H9 (cell line): ENCODE data around the gene PNPLA8. TPM values are rescaled to one million over a fixed set of nuclear protein-coding genes. Genes with fewer than 3 reads are reported as not detected.

Experiments used
- DNase-seq: peaks from one replicate; pipeline ENCODE4 v3.0.0-alpha.2; 2017
- H2AFZ ChIP-seq: one replicate; pipeline ENCODE4 v1.6.1; 2013; ENCODE audit warnings: mild to moderate bottlenecking, low read length, control low read depth, moderate library complexity
- H2AK5ac ChIP-seq: 2 replicates; pipeline ENCODE4 v1.6.1; 2013; ENCODE audit warnings: low read length, control low read depth, mixed read lengths; ENCODE audit not compliant: insufficient read length
- H2BK120ac ChIP-seq: one replicate; pipeline ENCODE4 v1.6.1; 2013; ENCODE audit warnings: low read depth, mild to moderate bottlenecking, low read length, control low read depth, inconsistent platforms; ENCODE audit not compliant: poor library complexity, severe bottlenecking
- H2BK12ac ChIP-seq: 2 replicates; pipeline ENCODE4 v1.6.1; 2013; ENCODE audit warnings: low read length, control low read depth, mixed read lengths, low read depth; ENCODE audit not compliant: insufficient read length
- H2BK15ac ChIP-seq: 2 replicates; pipeline ENCODE4 v1.6.1; 2013; ENCODE audit warnings: low read depth, low read length, control low read depth
- H2BK20ac ChIP-seq: one replicate; pipeline ENCODE4 v1.6.1; 2013; ENCODE audit warnings: low read depth, mild to moderate bottlenecking, low read length, control low read depth, inconsistent platforms; ENCODE audit not compliant: poor library complexity, severe bottlenecking
- H2BK5ac ChIP-seq: 2 replicates; pipeline ENCODE4 v1.6.1; 2013; ENCODE audit warnings: low read length, control low read depth, mixed read lengths; ENCODE audit not compliant: insufficient read length
- H3K14ac ChIP-seq: 2 replicates; pipeline ENCODE4 v1.6.1; 2013; ENCODE audit warnings: low read length, control low read depth; ENCODE audit not compliant: insufficient read depth
- H3K18ac ChIP-seq: 2 replicates; pipeline ENCODE4 v1.6.1; 2013; ENCODE audit warnings: low read depth, mild to moderate bottlenecking, mixed read lengths, low read length, control low read depth; ENCODE audit not compliant: insufficient read length
- H3K23ac ChIP-seq: 2 replicates; pipeline ENCODE4 v1.6.1; 2013; ENCODE audit warnings: low read length, control low read depth, mixed read lengths, low read depth; ENCODE audit not compliant: insufficient read length
- H3K23me2 ChIP-seq: 2 replicates; pipeline ENCODE4 v1.6.1; 2013; ENCODE audit warnings: low read depth, mild to moderate bottlenecking, mixed read lengths, low read length, control low read depth; ENCODE audit not compliant: insufficient read length, poor library complexity, severe bottlenecking
- H3K27ac ChIP-seq: 2 replicates; pipeline ENCODE4 v1.5.1; 2013; ENCODE audit warnings: low read length, control low read depth, mixed read lengths, low read depth; ENCODE audit not compliant: insufficient read length
- H3K27me3 ChIP-seq: 2 replicates; pipeline ENCODE4 v1.6.1; 2013; ENCODE audit warnings: low read length, control low read depth, inconsistent platforms; ENCODE audit not compliant: insufficient read depth
- H3K4ac ChIP-seq: 2 replicates; pipeline ENCODE4 v1.6.1; 2013; ENCODE audit warnings: low read depth, mild to moderate bottlenecking, control low read depth, inconsistent platforms, low read length, moderate library complexity
- H3K4me1 ChIP-seq: 2 replicates; pipeline ENCODE4 v1.6.1; 2013; ENCODE audit warnings: low read length, control low read depth, inconsistent platforms; ENCODE audit not compliant: insufficient read depth
- H3K4me2 ChIP-seq: 2 replicates; pipeline ENCODE4 v1.6.1; 2013; ENCODE audit warnings: low read length, control low read depth, mixed read lengths; ENCODE audit not compliant: insufficient read length, insufficient read depth
- H3K56ac ChIP-seq: 2 replicates; pipeline ENCODE4 v1.6.1; 2013; ENCODE audit warnings: low read depth, mild to moderate bottlenecking, mixed read lengths, low read length, control low read depth; ENCODE audit not compliant: insufficient read length
- H3K79me1 ChIP-seq: 2 replicates; pipeline ENCODE4 v1.6.1; 2013; ENCODE audit warnings: low read depth, mild to moderate bottlenecking, moderate library complexity, low read length, control low read depth, inconsistent platforms; ENCODE audit not compliant: insufficient read depth, poor library complexity, severe bottlenecking
- H3K79me2 ChIP-seq: 2 replicates; pipeline ENCODE4 v1.6.1; 2013; ENCODE audit warnings: low read length, control low read depth, inconsistent platforms; ENCODE audit not compliant: insufficient read depth
- H3K9ac ChIP-seq: 2 replicates; pipeline ENCODE4 v1.6.1; 2013; ENCODE audit warnings: low read length, control low read depth, mixed read lengths; ENCODE audit not compliant: insufficient read length; ENCODE audit errors: extremely low read depth
- H3K9me3 ChIP-seq: one replicate; pipeline ENCODE4 v1.6.1; 2013; ENCODE audit warnings: low read depth, low read length, inconsistent platforms; ENCODE audit not compliant: control insufficient read depth
- H3T11ph ChIP-seq: one replicate; pipeline ENCODE4 v1.6.1; 2013; ENCODE audit warnings: mild to moderate bottlenecking, low read length, control low read depth, inconsistent platforms
- H4K20me1 ChIP-seq: one replicate; pipeline ENCODE4 v1.6.1; 2013; ENCODE audit not compliant: control insufficient read depth, insufficient read length, insufficient read depth
- H4K5ac ChIP-seq: 2 replicates; pipeline ENCODE4 v1.6.1; 2013; ENCODE audit warnings: low read depth, mild to moderate bottlenecking, mixed read lengths, low read length, control low read depth; ENCODE audit not compliant: insufficient read length
- H4K8ac ChIP-seq: replicated peaks from 2 replicates; pipeline ENCODE4 v1.6.1; 2013; ENCODE audit warnings: low read length, control low read depth, mixed read lengths, low read depth; ENCODE audit not compliant: insufficient read length
- H4K91ac ChIP-seq: 2 replicates; pipeline ENCODE4 v1.6.1; 2013; ENCODE audit warnings: low read depth, mild to moderate bottlenecking, moderate library complexity, mixed read lengths, low read length, control low read depth; ENCODE audit not compliant: insufficient read length
- H3K27ac Mint-ChIP-seq, 3 experiments: 2 replicates in 2 of 3; 3 replicates in 1 of 3; pipeline ENCODE4 v1.8.0; 2020 to 2021; ENCODE audit warnings: mixed read lengths in 3 of 3, mild to moderate bottlenecking in 1 of 3, moderate library complexity in 1 of 3
- H3K27me3 Mint-ChIP-seq: 2 replicates; pipeline ENCODE4 v1.8.0; 2021; ENCODE audit warnings: low read depth, mild to moderate bottlenecking, moderate library complexity, mixed read lengths
- H3K36me3 Mint-ChIP-seq, 3 experiments: 2 replicates in 2 of 3; 3 replicates in 1 of 3; pipeline ENCODE4 v1.8.0; 2020 to 2021; ENCODE audit warnings: low read depth in 3 of 3, mixed read lengths in 3 of 3; ENCODE audit not compliant: insufficient read depth in 1 of 3
- H3K4me1 Mint-ChIP-seq, 2 experiments: 2 replicates each; pipeline ENCODE4 v1.8.0; 2020; ENCODE audit warnings: mixed read lengths in 2 of 2
- H3K4me3 Mint-ChIP-seq, 2 experiments: 2 replicates in 1 of 2; 3 replicates in 1 of 2; pipeline ENCODE4 v1.8.0; 2020 to 2021; ENCODE audit warnings: mild to moderate bottlenecking in 2 of 2, mixed read lengths in 2 of 2, moderate library complexity in 1 of 2
- H3K9me3 Mint-ChIP-seq, 2 experiments: 2 replicates in 1 of 2; 3 replicates in 1 of 2; pipeline ENCODE4 v1.8.0; 2020; ENCODE audit warnings: mild to moderate bottlenecking in 2 of 2, mixed read lengths in 2 of 2, moderate library complexity in 1 of 2
- WGBS: extraction: QIAGEN DNeasy Blood & Tissue Kit; methylation state at CpG from one replicate; pipeline ENCODE4 v1.1.7; 2013; ENCODE audit warnings: missing lambda C conversion rate, low lambda C conversion rate, mixed read lengths; ENCODE audit not compliant: insufficient read length; ENCODE audit errors: extremely low coverage; 5-methylcytosine and 5-hydroxymethylcytosine counted together
- total RNA-seq: library from RNA; stranded (reverse); gene quantifications from 2 replicates; pipeline ENCODE4 v1.2.1, GENCODE V29; 2021
- TF ChIP-seq, protein P1 (sequence below): fragments of 200-600 bp; sonication (generic); conservative IDR thresholded peaks from 3 replicates; pipeline ENCODE4 v1.8.0; 2021; ENCODE audit warnings: antibody characterized with exemption, mild to moderate bottlenecking

PNPLA8 gene
- total RNA-seq, 1 experiment from 2014 or later = 11.7 TPM

DNA sequence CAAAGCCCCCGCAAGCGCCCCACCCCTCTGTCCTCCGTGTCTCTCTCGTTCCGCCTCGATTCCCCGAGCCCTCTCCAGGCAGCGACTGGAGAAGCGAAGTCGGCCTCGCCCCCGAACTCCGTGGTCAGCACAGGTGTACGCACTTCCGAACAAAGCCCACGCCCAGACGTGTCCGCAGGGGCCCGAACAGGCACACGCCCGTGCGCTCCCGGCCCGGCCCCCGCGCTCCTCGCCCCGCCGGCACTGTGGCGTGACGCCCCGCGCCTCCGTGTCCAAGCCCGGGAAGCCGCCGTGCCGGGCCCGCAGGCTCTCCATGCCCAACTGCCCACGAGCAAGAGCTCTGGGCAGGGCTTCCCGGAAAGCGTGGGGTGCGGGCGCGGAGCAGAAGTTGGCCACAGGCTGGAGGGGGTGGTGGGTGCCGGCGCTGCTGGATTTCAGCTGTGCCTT is 70.4 kb downstream of the PNPLA8 start:
- no peaks in the 10 kb centered on the region for H4K20me1 ChIP-seq
- H3K4me2 ChIP-seq = peak overlapping the region; percentile 92
- no peak overlapping the region for H2BK20ac ChIP-seq
- H3K27ac ChIP-seq = no peak overlapping the region
- no peak overlapping the region for H3K23ac ChIP-seq
- H2AFZ ChIP-seq = no peak overlapping the region
- WGBS = no CpG with 5 or more reads among the region's 47 CpGs
- H3K36me3 Mint-ChIP-seq = peaks cover 0 to 1% (median 0%) of the 10 kb centered on the region in 3 experiments; a peak in 1 of 7 replicates
- H3K9me3 Mint-ChIP-seq = no peaks in the 10 kb centered on the region
- no peak overlapping the region for H3K4ac ChIP-seq
- peak overlapping the region; percentile 78 to 92 for H3K4me3 Mint-ChIP-seq
- peaks cover 24% of the 10 kb centered on the region; the same call in 1 of the 2 replicates for H3K27me3 ChIP-seq
- no peaks in the 10 kb centered on the region for H3K79me2 ChIP-seq
- peaks cover 28 to 37% of the 10 kb centered on the region in 2 experiments for H3K4me1 Mint-ChIP-seq
- peaks cover 25% of the 10 kb centered on the region for H3K23me2 ChIP-seq
- no peaks in the 10 kb centered on the region for H3K9me3 ChIP-seq
- H3K9ac ChIP-seq = no peak overlapping the region
- no peak overlapping the region for H4K5ac ChIP-seq
- no peak overlapping the region for H2BK120ac ChIP-seq
- H3K56ac ChIP-seq = no peak overlapping the region
- H3K79me1 ChIP-seq = no peaks in the 10 kb centered on the region
- H3K18ac ChIP-seq = no peak overlapping the region
- H2AK5ac ChIP-seq = no peak overlapping the region
- H4K91ac ChIP-seq = no peak overlapping the region
- peaks cover 73% of the 10 kb centered on the region for H3K27me3 Mint-ChIP-seq
- H3T11ph ChIP-seq = no peak overlapping the region
- H2BK12ac ChIP-seq = no peak overlapping the region
- TF ChIP-seq, protein P1, sequence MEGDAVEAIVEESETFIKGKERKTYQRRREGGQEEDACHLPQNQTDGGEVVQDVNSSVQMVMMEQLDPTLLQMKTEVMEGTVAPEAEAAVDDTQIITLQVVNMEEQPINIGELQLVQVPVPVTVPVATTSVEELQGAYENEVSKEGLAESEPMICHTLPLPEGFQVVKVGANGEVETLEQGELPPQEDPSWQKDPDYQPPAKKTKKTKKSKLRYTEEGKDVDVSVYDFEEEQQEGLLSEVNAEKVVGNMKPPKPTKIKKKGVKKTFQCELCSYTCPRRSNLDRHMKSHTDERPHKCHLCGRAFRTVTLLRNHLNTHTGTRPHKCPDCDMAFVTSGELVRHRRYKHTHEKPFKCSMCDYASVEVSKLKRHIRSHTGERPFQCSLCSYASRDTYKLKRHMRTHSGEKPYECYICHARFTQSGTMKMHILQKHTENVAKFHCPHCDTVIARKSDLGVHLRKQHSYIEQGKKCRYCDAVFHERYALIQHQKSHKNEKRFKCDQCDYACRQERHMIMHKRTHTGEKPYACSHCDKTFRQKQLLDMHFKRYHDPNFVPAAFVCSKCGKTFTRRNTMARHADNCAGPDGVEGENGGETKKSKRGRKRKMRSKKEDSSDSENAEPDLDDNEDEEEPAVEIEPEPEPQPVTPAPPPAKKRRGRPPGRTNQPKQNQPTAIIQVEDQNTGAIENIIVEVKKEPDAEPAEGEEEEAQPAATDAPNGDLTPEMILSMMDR = no peak
- H3K27ac Mint-ChIP-seq = peak overlapping the region in 1 of 3 experiments; percentile 84; a peak in 1 of 7 replicates
- no peak overlapping the region for H2BK5ac ChIP-seq
- no peak overlapping the region for H2BK15ac ChIP-seq
- peaks cover 9% of the 10 kb centered on the region for H3K4me1 ChIP-seq
- no peak overlapping the region for H3K14ac ChIP-seq
- no peak for DNase-seq
- H4K8ac ChIP-seq = no peak overlapping the region
